GM12878 (cell line): Measurements from ENCODE around the gene SMARCC2.

ENCODE experiments used
- CTCF ChIP-seq, 3 experiments: IDR thresholded peaks in 2 of 3; conservative IDR thresholded peaks in 1 of 3; 2 replicates each; pipeline ENCODE4 v1.5.1; 2011; ENCODE audit warnings: low read depth in 3 of 3, low read length in 3 of 3, mild to moderate bottlenecking in 3 of 3, control low read depth in 2 of 3, moderate library complexity in 2 of 3, inconsistent platforms in 1 of 3, mixed read lengths in 1 of 3; ENCODE audit not compliant: control insufficient read depth in 2 of 3, insufficient read depth in 1 of 3; ENCODE audit errors: extremely low read depth in 1 of 3
- TAF1 ChIP-seq: IDR thresholded peaks from 2 replicates; pipeline ENCODE4 v1.6.1; 2011; ENCODE audit warnings: mild to moderate bottlenecking, low read depth, low read length, borderline replicate concordance

GRCh38 chr12:56160193-56160763, 29.0 kb downstream of the SMARCC2 start:
- TF ChIP-seq CTCF (IDR thresholded peaks at IDR 0.05 in 2 of 3, conservative IDR thresholded peaks at IDR 0.05 in 1 of 3; ENCODE audit: control insufficient read depth in 2 of 3, extremely low read depth in 1 of 3, insufficient read depth in 1 of 3, low read depth in 3 of 3, low read length in 3 of 3) (no peak), TAF1 (no peak)
